PC-9 (cell line): ENCODE measurements around the gene TMEM203. TPM values are rescaled to one million over a fixed set of nuclear protein-coding genes. Genes with fewer than 3 reads are reported as not detected.

Experiments used
- Bru-seq: library from RNA; stranded (reverse); fragments of 400-500 nt; gene quantifications from one replicate; lab custom pipeline; 2021; lab: Mats Ljungman, UMichigan
- BruChase-seq, 2 experiments: library from RNA; stranded (reverse); fragments of 400-500 nt; gene quantifications; one replicate each; lab custom pipeline; 2021; lab: Mats Ljungman, UMichigan
- BruUV-seq: library from RNA; stranded (reverse); fragments of 400-500 nt; replicated peaks from 2 replicates; lab custom pipeline; 2021; lab: Mats Ljungman, UMichigan
- CTCF ChIA-PET: fragments of 300-600 bp; sonication (Branson Sonifier 250); formaldehyde crosslinking; loops from one replicate; lab custom pipeline; 2022; ENCODE audit warnings: antibody characterized with exemption; lab: Charles Lee
- POLR2A ChIA-PET: fragments of 300-600 bp; sonication (Branson Sonifier 250); formaldehyde crosslinking; loops from one replicate; lab custom pipeline; 2022; ENCODE audit warnings: antibody characterized with exemption; ENCODE audit not compliant: unreplicated experiment; lab: Charles Lee
- DNase-seq, 2 experiments: peaks; one replicate each; pipeline versions ENCODE4 v3.0.0 to v3.0.0-alpha.2; 2015 to 2022; ENCODE audit warnings: mixed read lengths in 1 of 2
- H2AFZ ChIP-seq: fragments of 200-600 bp; sonication (generic); 2 replicates; pipeline ENCODE4 v1.8.1; 2017; ENCODE audit warnings: antibody characterized with exemption
- H3F3A ChIP-seq: fragments of 200-600 bp; sonication (generic); 2 replicates; pipeline ENCODE4 v1.8.1; 2017; ENCODE audit warnings: antibody characterized with exemption, mild to moderate bottlenecking, low read depth; ENCODE audit not compliant: insufficient read depth
- H3K27ac ChIP-seq: fragments of 200-600 bp; sonication (generic); 2 replicates; pipeline ENCODE4 v1.6.1; 2016; ENCODE audit warnings: mixed run types
- H3K27me3 ChIP-seq: fragments of 200-600 bp; sonication (generic); 2 replicates; pipeline ENCODE4 v1.6.1; 2016; ENCODE audit warnings: low read depth, mixed run types; ENCODE audit not compliant: insufficient read depth
- H3K36me3 ChIP-seq: fragments of 200-600 bp; sonication (generic); 2 replicates; pipeline ENCODE4 v1.6.1; 2016; ENCODE audit warnings: low read depth, mixed run types
- H3K4me1 ChIP-seq: fragments of 200-600 bp; sonication (generic); replicated peaks from 2 replicates; pipeline ENCODE4 v1.6.1; 2016; ENCODE audit warnings: mixed run types; ENCODE audit not compliant: insufficient read depth
- H3K4me2 ChIP-seq: fragments of 200-600 bp; sonication (generic); 2 replicates; pipeline ENCODE4 v1.6.1; 2017; ENCODE audit warnings: mixed run types
- H3K4me3 ChIP-seq: fragments of 200-600 bp; sonication (generic); 2 replicates; pipeline ENCODE4 v1.6.1; 2016; ENCODE audit warnings: mixed run types
- H3K79me2 ChIP-seq: fragments of 200-600 bp; sonication (generic); 2 replicates; pipeline ENCODE4 v1.6.1; 2017; ENCODE audit warnings: low read depth, mixed run types
- H3K9me2 ChIP-seq: fragments of 200-600 bp; sonication (generic); 2 replicates; pipeline ENCODE4 v1.8.1; 2017; ENCODE audit warnings: mild to moderate bottlenecking; ENCODE audit not compliant: insufficient read depth
- H3K9me3 ChIP-seq: fragments of 200-600 bp; sonication (generic); 2 replicates; pipeline ENCODE4 v1.8.1; 2016; ENCODE audit warnings: low read depth; ENCODE audit not compliant: insufficient read depth
- H4K20me1 ChIP-seq: fragments of 200-600 bp; sonication (generic); 2 replicates; pipeline ENCODE4 v1.8.1; 2017; ENCODE audit not compliant: insufficient read depth
- CTCF ChIP-seq: fragments of 200-600 bp; sonication (generic); conservative IDR thresholded peaks from 2 replicates; pipeline ENCODE4 v1.6.1; 2017; ENCODE audit warnings: mixed run types, antibody characterized with exemption, mild to moderate bottlenecking, moderate library complexity
- EZH2 ChIP-seq: fragments of 200-600 bp; sonication (generic); IDR thresholded peaks from 2 replicates; pipeline ENCODE4 v1.8.0; 2017; ENCODE audit warnings: antibody characterized with exemption, low read depth
- intact Hi-C: fragments of 100-400 bp; cut with micrococcal nuclease; formaldehyde crosslinking; loops from one replicate; pipeline ENCODE4 v1.10.0; 2022; ENCODE audit not compliant: unreplicated experiment
- long read RNA-seq: library from polyadenylated mRNA; stranded (forward); transcript quantifications from one replicate; pipeline ENCODE4 v2.0.0, GENCODE V29; 2022
- total RNA-seq: library from RNA; stranded (reverse); gene quantifications from 2 replicates; pipeline ENCODE4 v1.2.3, GENCODE V29; 2021

The TMEM203 gene
- total RNA-seq (43.3 and 45.5 TPM in 2 replicates), Bru-seq, nascent RNA (percentile 80 among the genes with signal in this experiment), BruChase-seq, experiment 1, labeled RNA remaining after a 2-hour chase (percentile 94 among the genes with signal in this experiment), BruChase-seq, experiment 2, labeled RNA remaining after a 6-hour chase (percentile 96 among the genes with signal in this experiment)
- long read RNA-seq, transcript TMEM203-201 (1 exons, 1,557 nt), result major isoform, 133 of 133 reads
- long read RNA-seq, partial matches to known transcripts, result 0 of 133 reads
- long read RNA-seq, other reads (novel, unspliced or antisense), result 0 of 133 reads

GRCh38 chr9:137205126-137206069 lies at the start of gene TMEM203, which contains the start of gene NDOR1:
TSS of gene TMEM203 (minus strand) at chr9:137205648. CDS start at chr9:137205414, 234 bp downstream.
TSS of gene NDOR1 (plus strand) at chr9:137205700. CDS start at chr9:137205778, 78 bp downstream.
- Histone ChIP-seq H3K27ac (no peak within 1 kb of the TSS), H3K4me2 (peak within 1 kb of the TSS; percentile 100), H3K4me1 (peaks cover 29% of the 10 kb centered on the region), H3K36me3 (no peaks in the 10 kb centered on the region), H3K79me2 (peaks cover 66% of the 10 kb centered on the region), H3F3A (peaks cover 25% of the 10 kb centered on the region; the same call in 1 of the 2 replicates), H3K4me3 (peak within 1 kb of the TSS; percentile 99), H2AFZ (peak within 1 kb of the TSS; percentile 84), H4K20me1 (peaks cover 7% of the 10 kb centered on the region; the same call in 1 of the 2 replicates), H3K9me2 (no peaks in the 10 kb centered on the region), H3K9me3 (no peaks in the 10 kb centered on the region), H3K27me3 (no peaks in the 10 kb centered on the region)
- intact Hi-C loops, result no loop called here
- CTCF ChIA-PET, result interaction anchor here (0.7 kb wide), 1 partner anchor 17 kb away, joined by 3 read pairs; no protein-coding TSS in a partner anchor
- POLR2A ChIA-PET, result interaction anchor here (0.6 to 0.8 kb wide), 3 partner anchors 18 to 258 kb away, joined by 3 to 8 read pairs (median 3); no protein-coding TSS in a partner anchor
- BruUV-seq, result no TSS peak
- no peak for TF ChIP-seq CTCF
- no peak for TF ChIP-seq EZH2
- DNase-seq, result peak; percentile 65 to 85

- H3K9me3 ChIP-seq, result no peaks in the 10 kb centered on the region
- DNase-seq, result peak; percentile 64 to 98
- peaks cover 7% of the 10 kb centered on the region; the same call in 1 of the 2 replicates for H4K20me1 ChIP-seq
- H3K4me1 ChIP-seq, result peaks cover 22% of the 10 kb centered on the region
- TF ChIP-seq CTCF (no peak), EZH2 (no peak)
- H3K27ac ChIP-seq, result 0 out of 2 replicates have a peak within 1 kb of the TSS, but pooled peaks have one; percentile 37
- no peaks in the 10 kb centered on the region for H3K9me2 ChIP-seq
- POLR2A ChIA-PET, result interaction anchor here (0.6 to 2.4 kb wide), 5 partner anchors 11 to 372 kb away, joined by 3 to 19 read pairs (median 5); partner anchors contain the start of gene TUBB4B
- BruUV-seq, result TSS peak; percentile 55
- CTCF ChIA-PET, result interaction anchor here (0.7 to 2.0 kb wide), 2 partner anchors 18 to 168 kb away, joined by 4 to 13 read pairs; partner anchors contain the start of gene NOXA1
- no peaks in the 10 kb centered on the region for H3K36me3 ChIP-seq
- H3K79me2 ChIP-seq, result peaks cover 20% of the 10 kb centered on the region
- peak within 1 kb of the TSS; percentile 92 for H3K4me3 ChIP-seq
- peak within 1 kb of the TSS; percentile 99 for H2AFZ ChIP-seq
- H3K4me2 ChIP-seq, result peak within 1 kb of the TSS; percentile 99
- H3F3A ChIP-seq, result peaks cover 15% of the 10 kb centered on the region; the same call in 1 of the 2 replicates
- intact Hi-C loops, result no loop called here
- H3K27me3 ChIP-seq, result no peaks in the 10 kb centered on the region
These were observed 49.4 kb upstream of the TMEM203 start, which contains the start of gene NELFB for GRCh38 chr9:137254624-137255447. TSS of gene NELFB (plus strand) at chr9:137255327.
